ENCODE data around the gene CHGA.

Gene CHGA

DNA sequence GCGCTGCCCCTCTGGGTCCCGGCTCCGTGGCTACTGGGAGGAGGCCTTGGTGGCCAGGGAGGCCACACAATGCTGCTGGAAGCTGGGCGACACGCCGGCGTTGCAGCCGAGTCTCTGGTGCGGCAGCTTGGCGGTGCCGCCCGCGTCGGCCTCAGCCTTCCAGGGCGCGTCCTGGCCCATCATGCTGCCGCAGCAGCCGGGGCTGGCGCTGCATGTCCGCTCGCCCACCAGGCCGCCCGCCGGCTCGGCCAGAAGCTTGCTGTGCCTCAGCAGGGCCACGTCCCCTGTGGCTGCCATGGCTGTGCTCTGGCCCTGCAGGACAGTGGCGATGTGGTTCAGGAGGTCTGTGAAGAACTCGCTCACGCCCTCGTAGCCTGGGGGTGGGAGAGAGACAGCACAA is 18.6 kb downstream of the CHGA start:
- Histone ChIP-seq H3K9me3 (ENCODE audit: control insufficient read depth, insufficient read depth, low read length) (no peaks in the 10 kb centered on the region), H3F3A (ENCODE audit: control insufficient read depth, insufficient read depth) (no peaks in the 10 kb centered on the region), H3K4me3 (ENCODE audit: low read length) (no peak overlapping the region), H3K4me2 (ENCODE audit: low read length) (no peak overlapping the region), H3K4me1 (ENCODE audit: control insufficient read depth, low read length) (no peaks in the 10 kb centered on the region), H4K20me1 (ENCODE audit: control insufficient read depth, insufficient read depth, low read depth, low read length) (no peaks in the 10 kb centered on the region), H3K27me3 (ENCODE audit: control insufficient read depth, low read length) (no peaks in the 10 kb centered on the region), H3K79me2 (ENCODE audit: control insufficient read depth, low read length) (no peaks in the 10 kb centered on the region), H3K36me3 (ENCODE audit: control insufficient read depth, low read length) (no peaks in the 10 kb centered on the region), H3K27ac (ENCODE audit: low read depth, low read length) (no peak overlapping the region), H3K9me2 (replicated peaks; ENCODE audit: control insufficient read depth, low read length) (no peaks in the 10 kb centered on the region)
- TF ChIP-seq, protein P1, sequence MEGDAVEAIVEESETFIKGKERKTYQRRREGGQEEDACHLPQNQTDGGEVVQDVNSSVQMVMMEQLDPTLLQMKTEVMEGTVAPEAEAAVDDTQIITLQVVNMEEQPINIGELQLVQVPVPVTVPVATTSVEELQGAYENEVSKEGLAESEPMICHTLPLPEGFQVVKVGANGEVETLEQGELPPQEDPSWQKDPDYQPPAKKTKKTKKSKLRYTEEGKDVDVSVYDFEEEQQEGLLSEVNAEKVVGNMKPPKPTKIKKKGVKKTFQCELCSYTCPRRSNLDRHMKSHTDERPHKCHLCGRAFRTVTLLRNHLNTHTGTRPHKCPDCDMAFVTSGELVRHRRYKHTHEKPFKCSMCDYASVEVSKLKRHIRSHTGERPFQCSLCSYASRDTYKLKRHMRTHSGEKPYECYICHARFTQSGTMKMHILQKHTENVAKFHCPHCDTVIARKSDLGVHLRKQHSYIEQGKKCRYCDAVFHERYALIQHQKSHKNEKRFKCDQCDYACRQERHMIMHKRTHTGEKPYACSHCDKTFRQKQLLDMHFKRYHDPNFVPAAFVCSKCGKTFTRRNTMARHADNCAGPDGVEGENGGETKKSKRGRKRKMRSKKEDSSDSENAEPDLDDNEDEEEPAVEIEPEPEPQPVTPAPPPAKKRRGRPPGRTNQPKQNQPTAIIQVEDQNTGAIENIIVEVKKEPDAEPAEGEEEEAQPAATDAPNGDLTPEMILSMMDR (IDR thresholded peaks at IDR 0.05; ENCODE audit: low read depth, low read length, poor library complexity, severe bottlenecking), result no peak
- no peak for TF ChIP-seq EZH2phosphoT487 (IDR thresholded peaks at IDR 0.05; ENCODE audit: borderline replicate concordance, low read length)

DNA sequence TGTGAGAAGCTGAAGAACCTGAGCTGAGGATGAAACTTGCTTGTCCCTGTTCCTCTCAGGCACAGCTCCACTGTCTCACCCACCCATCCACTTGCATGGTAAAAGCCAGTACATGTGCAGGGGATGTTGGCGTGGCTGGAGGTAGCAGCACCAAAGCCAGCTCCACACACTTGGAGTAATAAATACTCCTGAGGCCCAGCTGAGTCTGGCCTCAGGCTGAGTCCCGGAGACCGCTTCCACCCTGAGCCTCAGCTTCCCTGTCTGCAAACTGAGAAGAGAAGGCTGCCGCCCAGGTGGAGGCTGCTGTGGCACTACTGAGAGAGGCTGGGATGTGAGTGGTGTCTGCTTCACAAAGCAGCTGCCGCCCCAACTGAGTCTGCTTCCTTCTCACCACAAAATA is 19.2 kb downstream of the CHGA start:
- H3K4me1 ChIP-seq (ENCODE audit: control insufficient read depth, low read length), result no peaks in the 10 kb centered on the region
- no peak for TF ChIP-seq EZH2phosphoT487 (IDR thresholded peaks at IDR 0.05; ENCODE audit: borderline replicate concordance, low read length)
- TF ChIP-seq, protein P1 (IDR thresholded peaks at IDR 0.05; ENCODE audit: low read depth, low read length, poor library complexity, severe bottlenecking), result no peak

DNA sequence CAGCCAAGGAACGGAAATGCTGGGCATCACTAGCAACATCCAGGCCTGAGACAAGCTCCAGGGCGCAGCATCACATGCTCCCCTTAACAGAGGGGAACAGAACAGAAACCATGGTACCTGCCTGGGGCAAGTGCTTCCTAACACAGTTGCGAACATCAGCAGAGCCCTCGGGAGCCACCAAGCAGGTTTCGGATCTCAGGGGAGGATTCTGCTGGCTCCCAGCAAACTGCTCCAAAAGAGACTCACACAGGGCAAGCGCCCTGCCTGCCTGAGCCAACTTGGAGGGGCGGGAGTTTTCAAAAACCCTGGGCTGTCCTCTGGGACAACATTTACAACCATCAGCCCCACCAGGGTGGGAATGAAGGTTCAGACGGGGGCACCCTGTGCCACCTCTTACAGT is 19.6 kb downstream of the CHGA start:
- Histone ChIP-seq H3K27me3 (ENCODE audit: control insufficient read depth, low read length) (no peaks in the 10 kb centered on the region), H3F3A (ENCODE audit: control insufficient read depth, insufficient read depth) (no peaks in the 10 kb centered on the region), H3K79me2 (ENCODE audit: control insufficient read depth, low read length) (no peaks in the 10 kb centered on the region), H4K20me1 (ENCODE audit: control insufficient read depth, insufficient read depth, low read depth, low read length) (no peaks in the 10 kb centered on the region), H3K9me2 (replicated peaks; ENCODE audit: control insufficient read depth, low read length) (no peaks in the 10 kb centered on the region), H3K9me3 (ENCODE audit: control insufficient read depth, insufficient read depth, low read length) (no peaks in the 10 kb centered on the region), H3K4me1 (ENCODE audit: control insufficient read depth, low read length) (no peaks in the 10 kb centered on the region), H3K4me2 (ENCODE audit: low read length) (no peak overlapping the region), H3K4me3 (ENCODE audit: low read length) (no peak overlapping the region), H3K27ac (ENCODE audit: low read depth, low read length) (no peak overlapping the region), H3K36me3 (ENCODE audit: control insufficient read depth, low read length) (no peaks in the 10 kb centered on the region)
- TF ChIP-seq, protein P1 (IDR thresholded peaks at IDR 0.05; ENCODE audit: low read depth, low read length, poor library complexity, severe bottlenecking), result no peak
- TF ChIP-seq EZH2phosphoT487 (IDR thresholded peaks at IDR 0.05; ENCODE audit: borderline replicate concordance, low read length), result no peak

More for the DNA sequence above, 19.2 kb downstream of the CHGA start:
- Histone ChIP-seq H3K27me3 (ENCODE audit: control insufficient read depth, low read length) (no peaks in the 10 kb centered on the region), H3K9me2 (replicated peaks; ENCODE audit: control insufficient read depth, low read length) (no peaks in the 10 kb centered on the region), H4K20me1 (ENCODE audit: control insufficient read depth, insufficient read depth, low read depth, low read length) (no peaks in the 10 kb centered on the region), H3K79me2 (ENCODE audit: control insufficient read depth, low read length) (no peaks in the 10 kb centered on the region), H3K4me3 (ENCODE audit: low read length) (no peak overlapping the region), H3F3A (ENCODE audit: control insufficient read depth, insufficient read depth) (no peaks in the 10 kb centered on the region), H3K27ac (ENCODE audit: low read depth, low read length) (no peak overlapping the region), H3K9me3 (ENCODE audit: control insufficient read depth, insufficient read depth, low read length) (no peaks in the 10 kb centered on the region), H3K36me3 (ENCODE audit: control insufficient read depth, low read length) (no peaks in the 10 kb centered on the region), H3K4me2 (ENCODE audit: low read length) (no peak overlapping the region)

Measured in DOHH2 (cell line).